Pancreas (tissue), 10 donors: Measurements from ENCODE around the gene NUFIP2. TPM values are rescaled to one million over a fixed set of nuclear protein-coding genes. Genes with fewer than 3 reads are reported as not detected.

ENCODE experiments used
- ATAC-seq, 4 donors: fragments of 200-7000 bp; cut with Tn5 transposase; one replicate each; pipeline versions ENCODE4 v1.8.0 to v1.9.1; 2020; ENCODE audit warnings: mild to moderate bottlenecking in 4 of 4, moderate library complexity in 4 of 4
- DNase-seq, 6 donors: peaks; one replicate each; pipeline ENCODE4 v3.0.0-alpha.2; 2020
- FAIRE-seq: peaks from 2 replicates; lab custom pipeline; 2012; peaks lifted over from hg19 to GRCh38; lab: Jason Lieb, UNC
- H3K27ac ChIP-seq, 4 donors: fragments of 200-600 bp; sonication (generic); 1 replicate in 3 of 4; 2 replicates in 1 of 4; pipeline versions ENCODE4 v1.5.0 to v1.8.0; 2020
- H3K27me3 ChIP-seq, 4 donors: fragments of 200-600 bp; one replicate each; pipeline ENCODE4 v1.8.0; 2021
- H3K36me3 ChIP-seq, 3 donors: fragments of 200-600 bp; sonication (generic) in 1 of 3; one replicate each; pipeline versions ENCODE4 v1.5.0 to v1.8.0; 2020 to 2021
- H3K4me1 ChIP-seq, 3 donors: fragments of 200-600 bp; one replicate each; pipeline ENCODE4 v1.8.0; 2021
- H3K4me3 ChIP-seq, 4 donors: fragments of 200-600 bp; sonication (generic) in 2 of 4; one replicate each; pipeline versions ENCODE4 v1.5.0 to v1.8.0; 2020 to 2021
- H3K9me3 ChIP-seq, 4 donors: fragments of 200-600 bp; one replicate each; pipeline ENCODE4 v1.8.0; 2021
- WGBS, 2 donors: extraction: QIAGEN DNeasy Blood & Tissue Kit; methylation state at CpG; one replicate each; pipeline ENCODE4 v1.1.7; 2013; 5-methylcytosine and 5-hydroxymethylcytosine counted together
- intact Hi-C, 3 donors: fragments of 100-400 bp; cut with DNase I; formaldehyde crosslinking; loops; one replicate each; pipeline versions ENCODE4 v1.11.1 to v1.14.2; 2022
- polyA plus RNA-seq, 2 donors: library from polyadenylated mRNA; stranded (reverse); fragments of 200-250 nt; gene quantifications; one replicate each; pipeline ENCODE4 v1.2.3, GENCODE V29; 2013
- total RNA-seq, 6 donors: library from RNA; stranded (reverse); fragmentation: NEBNext Ultra II Directional in 4 of 6; extraction: Animal tissue kit (Norgen Biotek cat#: 25700) in 4 of 6; gene quantifications; one replicate each; pipeline versions ENCODE4 v1.2.1 to v1.2.4, GENCODE V29; 2021 to 2023
- TF ChIP-seq, protein P1 (sequence below), 4 donors: fragments of 200-600 bp; sonication (generic) in 3 of 4; IDR thresholded peaks; one replicate each; pipeline versions ENCODE4 v1.5.0 to v1.8.0; 2021; ENCODE audit warnings: antibody characterized with exemption in 4 of 4
- donor health status: healthy with polysubstance abuse.
- donor health status: DM: no; HTN: no; CAD: no; lungs with moderate emphysema.
- donor health status: DM: no; HTN: no; CAD: no.
- donor health status: control.
- donor health status: control.
- donor health status: Bipolar disorder and iron deficiency.
- donor health status: DM: yes; HTN: yes; CAD: no.
- donor health status: DM: no; HTN: no; CAD: no.
- donor health status: DM: no; HTN: no; CAD: no.
- donor health status: DM: yes; HTN: yes; CAD: no.

Gene NUFIP2
- total and polyA plus RNA-seq, 8 donors = 8.7 to 28.1 (median 15.3) TPM

- no peak within 1 kb of the TSS for H3K4me3 ChIP-seq
- ATAC-seq (no peak), DNase-seq (no peak), FAIRE-seq (no peak)
- WGBS, 2 donors = 60 to 66% methylated on average over 1 of the region's 1 CpG
- no peaks in the 10 kb centered on the region for H3K27me3 ChIP-seq
- TF ChIP-seq, protein P1, sequence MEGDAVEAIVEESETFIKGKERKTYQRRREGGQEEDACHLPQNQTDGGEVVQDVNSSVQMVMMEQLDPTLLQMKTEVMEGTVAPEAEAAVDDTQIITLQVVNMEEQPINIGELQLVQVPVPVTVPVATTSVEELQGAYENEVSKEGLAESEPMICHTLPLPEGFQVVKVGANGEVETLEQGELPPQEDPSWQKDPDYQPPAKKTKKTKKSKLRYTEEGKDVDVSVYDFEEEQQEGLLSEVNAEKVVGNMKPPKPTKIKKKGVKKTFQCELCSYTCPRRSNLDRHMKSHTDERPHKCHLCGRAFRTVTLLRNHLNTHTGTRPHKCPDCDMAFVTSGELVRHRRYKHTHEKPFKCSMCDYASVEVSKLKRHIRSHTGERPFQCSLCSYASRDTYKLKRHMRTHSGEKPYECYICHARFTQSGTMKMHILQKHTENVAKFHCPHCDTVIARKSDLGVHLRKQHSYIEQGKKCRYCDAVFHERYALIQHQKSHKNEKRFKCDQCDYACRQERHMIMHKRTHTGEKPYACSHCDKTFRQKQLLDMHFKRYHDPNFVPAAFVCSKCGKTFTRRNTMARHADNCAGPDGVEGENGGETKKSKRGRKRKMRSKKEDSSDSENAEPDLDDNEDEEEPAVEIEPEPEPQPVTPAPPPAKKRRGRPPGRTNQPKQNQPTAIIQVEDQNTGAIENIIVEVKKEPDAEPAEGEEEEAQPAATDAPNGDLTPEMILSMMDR (IDR thresholded peaks at IDR 0.05) = no peak
- no peaks in the 10 kb centered on the region for H3K36me3 ChIP-seq
- intact Hi-C loops = no loop called here
- no peak within 1 kb of the TSS for H3K27ac ChIP-seq
- no peaks in the 10 kb centered on the region for H3K9me3 ChIP-seq
- peaks cover 0 to 2% (median 0%) of the 10 kb centered on the region in 3 donors for H3K4me1 ChIP-seq
Observed at GRCh38 chr17:29246628-29247027, 47.3 kb downstream of the NUFIP2 start, which contains the start of gene CRYBA1. Gene CRYBA1, plus strand, starts transcription at chr17:29246859. Its CDS starts 5 bp downstream, at chr17:29246864.

DNA sequence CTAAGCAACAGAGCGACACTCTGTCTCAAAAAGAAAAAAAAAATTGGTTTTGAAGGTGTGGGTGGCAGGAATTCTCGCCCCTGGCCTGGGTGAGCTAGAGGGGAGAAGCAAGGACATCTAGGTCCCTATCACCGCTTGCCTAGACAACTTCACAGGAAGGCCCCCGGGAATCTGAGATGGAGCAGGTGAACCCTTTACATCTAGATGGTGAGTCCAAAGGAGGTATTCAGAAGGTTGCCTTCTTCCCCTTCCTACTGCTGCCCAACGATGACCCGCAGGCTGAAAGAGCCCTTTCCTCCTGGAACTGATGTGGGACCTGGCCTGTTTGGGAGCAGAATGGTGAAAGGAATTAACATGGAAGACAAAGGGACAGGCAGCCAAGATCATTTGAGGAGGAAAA lies 48.5 kb downstream of the NUFIP2 start:
- Histone ChIP-seq H3K27me3 (no peaks in the 10 kb centered on the region), H3K4me1 (no peaks in the 10 kb centered on the region), H3K27ac (no peak overlapping the region), H3K4me3 (no peak overlapping the region), H3K9me3 (no peaks in the 10 kb centered on the region), H3K36me3 (no peaks in the 10 kb centered on the region)
- TF ChIP-seq, protein P1 (IDR thresholded peaks at IDR 0.05) = no peak
- DNase-seq (no peak), ATAC-seq (no peak), FAIRE-seq (no peak)
- intact Hi-C loops = no loop called here
- WGBS, 2 donors = 88 to 94% methylated on average over 6 of the region's 6 CpGs

DNA sequence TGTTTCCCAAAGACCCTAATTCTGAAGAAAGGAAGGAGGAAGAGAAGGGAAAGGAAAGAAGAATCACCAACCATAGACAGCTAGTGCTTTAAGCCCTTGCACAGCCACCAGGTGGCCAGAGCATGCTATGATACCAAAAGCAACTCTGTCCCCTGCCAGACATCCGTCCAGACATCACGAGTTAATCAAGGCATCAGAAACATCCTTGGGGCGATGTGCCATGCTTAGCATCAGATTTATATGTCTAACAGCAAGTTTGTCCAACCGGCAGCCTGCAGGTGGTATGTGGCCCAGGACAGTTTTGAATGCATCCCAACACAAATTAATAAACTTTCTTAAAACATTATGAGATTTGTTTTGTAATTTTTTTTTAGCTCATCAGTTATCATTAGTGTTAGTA lies 50.2 kb downstream of the NUFIP2 start:
- DNase-seq (no peak), ATAC-seq (no peak), FAIRE-seq (no peak)
- H3K4me1 ChIP-seq = no peaks in the 10 kb centered on the region
- WGBS, 2 donors = 28 to 30% methylated on average over 4 of the region's 4 CpGs
- H3K4me3 ChIP-seq = no peak overlapping the region
- H3K9me3 ChIP-seq = no peaks in the 10 kb centered on the region
- H3K27me3 ChIP-seq = no peaks in the 10 kb centered on the region
- TF ChIP-seq, protein P1 (IDR thresholded peaks at IDR 0.05) = no peak
- intact Hi-C loops = no loop called here
- no peak overlapping the region for H3K27ac ChIP-seq
- no peaks in the 10 kb centered on the region for H3K36me3 ChIP-seq

DNA sequence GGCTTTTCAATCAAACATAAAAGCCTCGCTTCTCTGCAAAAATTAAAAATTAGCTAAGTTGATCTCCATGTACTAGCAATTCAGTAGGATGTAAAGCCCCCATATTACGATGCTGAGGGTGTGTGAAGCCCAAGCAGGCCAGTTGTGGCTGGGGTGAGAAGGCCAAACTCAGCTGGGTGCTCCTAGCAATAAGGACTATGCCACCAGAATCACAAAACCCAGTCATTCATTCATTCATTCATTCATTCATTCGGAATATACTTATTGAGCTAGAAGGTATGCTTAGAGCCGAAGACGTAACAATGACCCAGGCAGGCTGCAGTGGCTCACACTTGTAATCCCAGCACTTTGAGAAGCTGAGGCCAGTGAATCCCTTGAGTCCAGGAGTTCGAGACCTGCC lies 51.2 kb downstream of the NUFIP2 start:
- Histone ChIP-seq H3K9me3 (no peaks in the 10 kb centered on the region), H3K4me1 (no peaks in the 10 kb centered on the region), H3K27me3 (no peaks in the 10 kb centered on the region), H3K27ac (no peak overlapping the region), H3K36me3 (no peaks in the 10 kb centered on the region), H3K4me3 (no peak overlapping the region)
- intact Hi-C loops = no loop called here
- no peak for FAIRE-seq
- ATAC-seq = no peak
- TF ChIP-seq, protein P1 (IDR thresholded peaks at IDR 0.05) = no peak
- 84 to 92% methylated on average over 6 of the region's 6 CpGs for WGBS, 2 donors
- DNase-seq = no peak

GRCh38 chr17:29242051-29242450 lies 51.9 kb downstream of the NUFIP2 start:
- WGBS, 2 donors = 88 to 91% methylated on average over 1 of the region's 1 CpG
- intact Hi-C loops = no loop called here
- no peak for ATAC-seq
- FAIRE-seq = no peak
- TF ChIP-seq, protein P1 (IDR thresholded peaks at IDR 0.05) = no peak
- Histone ChIP-seq H3K9me3 (no peaks in the 10 kb centered on the region), H3K36me3 (no peaks in the 10 kb centered on the region), H3K27me3 (no peaks in the 10 kb centered on the region), H3K4me3 (no peak overlapping the region), H3K27ac (no peak overlapping the region), H3K4me1 (no peaks in the 10 kb centered on the region)
- no peak for DNase-seq
